Fibroblast of lung (primary cell): ENCODE measurements around the gene ENOX1. TPM values are rescaled to one million over a fixed set of nuclear protein-coding genes. Genes with fewer than 3 reads are reported as not detected.

Source experiments
- DNase-seq, 2 donors: peaks; one replicate each; pipeline versions ENCODE4 v3.0.0 to v3.0.0-alpha.2; 2010; ENCODE audit warnings: low read depth in 2 of 2
- H2AFZ ChIP-seq: 2 replicates; pipeline ENCODE4 v1.5.1; 2012; ENCODE audit warnings: low read length, control low read depth, inconsistent platforms
- H3K27ac ChIP-seq: 2 replicates; pipeline ENCODE4 v1.5.1; 2011; ENCODE audit warnings: low read length, control low read depth; ENCODE audit not compliant: insufficient read depth
- H3K27me3 ChIP-seq: 2 replicates; pipeline ENCODE4 v1.5.1; 2011; ENCODE audit warnings: mild to moderate bottlenecking, low read length; ENCODE audit not compliant: control insufficient read depth, insufficient read depth
- H3K36me3 ChIP-seq: 2 replicates; pipeline ENCODE4 v1.5.1; 2011; ENCODE audit warnings: low read length; ENCODE audit not compliant: control insufficient read depth, insufficient read depth
- H3K4me1 ChIP-seq: 2 replicates; pipeline ENCODE4 v1.5.1; 2011; ENCODE audit warnings: low read length; ENCODE audit not compliant: control insufficient read depth, insufficient read depth; ENCODE audit errors: extremely low read depth
- H3K4me2 ChIP-seq: 2 replicates; pipeline ENCODE4 v1.5.1; 2011; ENCODE audit warnings: low read length, control low read depth; ENCODE audit not compliant: insufficient read depth; ENCODE audit errors: extremely low read depth
- H3K4me3 ChIP-seq, 4 experiments: fragments of 200-600 bp in 1 of 4; sonication (generic) in 1 of 4; replicated peaks in 1 of 4; 2 replicates each; pipeline ENCODE4 v1.5.1; 2011 to 2016; ENCODE audit warnings: low read length in 4 of 4, low read depth in 3 of 4, mild to moderate bottlenecking in 3 of 4, control low read depth in 2 of 4, inconsistent platforms in 1 of 4, mixed read lengths in 1 of 4; ENCODE audit not compliant: insufficient read depth in 1 of 4; ENCODE audit errors: control extremely low read depth in 1 of 4
- H3K79me2 ChIP-seq: 2 replicates; pipeline ENCODE4 v1.5.1; 2012; ENCODE audit warnings: mild to moderate bottlenecking, low read length, inconsistent platforms; ENCODE audit not compliant: control insufficient read depth, insufficient read depth
- H3K9ac ChIP-seq: 2 replicates; pipeline ENCODE4 v1.5.1; 2011; ENCODE audit warnings: mild to moderate bottlenecking, low read length, control low read depth; ENCODE audit not compliant: insufficient read depth
- H3K9me3 ChIP-seq: 2 replicates; pipeline ENCODE4 v1.5.1; 2012; ENCODE audit warnings: low read depth, low read length; ENCODE audit not compliant: control insufficient read depth, insufficient read depth
- H4K20me1 ChIP-seq: 2 replicates; pipeline ENCODE4 v1.5.1; 2011; ENCODE audit warnings: low read length; ENCODE audit not compliant: control insufficient read depth, insufficient read depth; ENCODE audit errors: extremely low read depth
- CTCF ChIP-seq, 2 donors: IDR thresholded peaks in 1 of 2; conservative IDR thresholded peaks in 1 of 2; 1 replicate in 1 of 2; 2 replicates in 1 of 2; pipeline ENCODE4 v1.5.1; 2011 to 2012; ENCODE audit warnings: low read length in 2 of 2, control low read depth in 1 of 2, inconsistent platforms in 1 of 2, low read depth in 1 of 2, mild to moderate bottlenecking in 1 of 2
- EZH2 ChIP-seq: IDR thresholded peaks from 2 replicates; pipeline ENCODE4 v1.5.1; 2012; ENCODE audit warnings: low read length, control low read depth, mild to moderate bottlenecking; ENCODE audit errors: missing control alignments
- polyA plus RNA-seq, 2 donors: library from polyadenylated mRNA; depleted of rRNA in 1 of 2; stranded (reverse) in 1 of 2; unstranded in 1 of 2; fragments of >200 nt; gene quantifications; 2 replicates each; pipeline ENCODE4 v1.2.1, GENCODE V29; 2011 to 2012; ENCODE audit warnings: missing spikeins in 1 of 2
- total RNA-seq: library from RNA; depleted of rRNA; stranded (reverse); fragments of >200 nt; gene quantifications from 2 replicates; pipeline ENCODE4 v1.2.1, GENCODE V29; 2014

The ENOX1 gene
- total and polyA plus RNA-seq, 2 donors (not counting 1 experiment from before 2014, with no cell fraction given) = 3.5 to 7.6 TPM

GRCh38 chr13:43763143-43763759, 23.5 kb downstream of the ENOX1 start:
- Histone ChIP-seq H3K4me1 (no peaks in the 10 kb centered on the region), H3K4me2 (no peak overlapping the region), H3K36me3 (no peaks in the 10 kb centered on the region)

GRCh38 chr13:43761616-43762315, 25.0 kb downstream of the ENOX1 start:
- H3K27ac ChIP-seq = no peak overlapping the region
- H3K9ac ChIP-seq = no peak overlapping the region
- DNase-seq = no peak
- H2AFZ ChIP-seq = no peak overlapping the region
- H3K4me1 ChIP-seq = no peaks in the 10 kb centered on the region
- no peaks in the 10 kb centered on the region for H3K9me3 ChIP-seq
- TF ChIP-seq CTCF (conservative IDR thresholded peaks at IDR 0.05 in 1 of 2, IDR thresholded peaks at IDR 0.05 in 1 of 2; ENCODE audit: low read depth in 1 of 2, low read length in 2 of 2) (no peak), EZH2 (no peak)
- H3K27me3 ChIP-seq = no peaks in the 10 kb centered on the region
- no peaks in the 10 kb centered on the region for H4K20me1 ChIP-seq
- H3K4me2 ChIP-seq = no peak overlapping the region
- H3K79me2 ChIP-seq = no peaks in the 10 kb centered on the region
- H3K4me3 ChIP-seq = no peak overlapping the region
- no peaks in the 10 kb centered on the region for H3K36me3 ChIP-seq

More at GRCh38 chr13:43763143-43763759, 23.5 kb downstream of the ENOX1 start:
- Histone ChIP-seq H2AFZ (no peak overlapping the region), H3K27me3 (no peaks in the 10 kb centered on the region), H3K9ac (no peak overlapping the region), H4K20me1 (no peaks in the 10 kb centered on the region), H3K9me3 (no peaks in the 10 kb centered on the region), H3K4me3 (no peak overlapping the region), H3K79me2 (no peaks in the 10 kb centered on the region), H3K27ac (no peak overlapping the region)
- TF ChIP-seq EZH2 = no peak
- TF ChIP-seq CTCF (conservative IDR thresholded peaks at IDR 0.05 in 1 of 2, IDR thresholded peaks at IDR 0.05 in 1 of 2; ENCODE audit: low read depth in 1 of 2, low read length in 2 of 2) = no peak
- DNase-seq = no peak

GRCh38 chr13:43760257-43760656, 26.5 kb downstream of the ENOX1 start:
- Histone ChIP-seq H3K36me3 (no peaks in the 10 kb centered on the region), H3K27ac (no peak overlapping the region), H2AFZ (no peak overlapping the region), H4K20me1 (no peaks in the 10 kb centered on the region), H3K4me3 (no peak overlapping the region), H3K27me3 (no peaks in the 10 kb centered on the region), H3K9me3 (no peaks in the 10 kb centered on the region), H3K79me2 (no peaks in the 10 kb centered on the region), H3K4me2 (no peak overlapping the region), H3K9ac (no peak overlapping the region), H3K4me1 (no peaks in the 10 kb centered on the region)
- TF ChIP-seq EZH2 (no peak), CTCF (conservative IDR thresholded peaks at IDR 0.05 in 1 of 2, IDR thresholded peaks at IDR 0.05 in 1 of 2; ENCODE audit: low read depth in 1 of 2, low read length in 2 of 2) (no peak)
- DNase-seq = no peak
